MM.1S (cell line): Measurements from ENCODE around the gene FAM240A.

Experiments
- DNase-seq: peaks from one replicate; pipeline ENCODE4 v3.0.0-alpha.2; 2015
- H2AFZ ChIP-seq: fragments of 300-600 bp; sonication (generic); 2 replicates; pipeline ENCODE4 v1.6.0; 2016; ENCODE audit warnings: antibody characterized with exemption, low read length
- H3F3A ChIP-seq: fragments of 300-600 bp; sonication (generic); 2 replicates; pipeline ENCODE4 v1.6.1; 2016; ENCODE audit warnings: mild to moderate bottlenecking, antibody characterized with exemption, low read length, moderate library complexity, mixed read lengths; ENCODE audit not compliant: insufficient read depth
- H3K27ac ChIP-seq: fragments of 300-600 bp; sonication (generic); 2 replicates; pipeline ENCODE4 v1.5.1; 2016; ENCODE audit warnings: mild to moderate bottlenecking, low read length
- H3K27me3 ChIP-seq: fragments of 300-600 bp; sonication (generic); replicated peaks from 2 replicates; pipeline ENCODE4 v1.6.0; 2016; ENCODE audit warnings: low read length; ENCODE audit not compliant: insufficient read depth
- H3K36me3 ChIP-seq: fragments of 300-600 bp; sonication (generic); replicated peaks from 2 replicates; pipeline ENCODE4 v1.6.1; 2016; ENCODE audit warnings: mild to moderate bottlenecking, low read length, mixed read lengths; ENCODE audit not compliant: insufficient read depth
- H3K4me1 ChIP-seq: fragments of 300-600 bp; sonication (generic); 2 replicates; pipeline ENCODE4 v1.6.1; 2016; ENCODE audit warnings: low read length, mixed read lengths
- H3K4me2 ChIP-seq: fragments of 300-600 bp; sonication (generic); 2 replicates; pipeline ENCODE4 v1.6.0; 2016; ENCODE audit warnings: low read depth, low read length
- H3K4me3 ChIP-seq: fragments of 300-600 bp; sonication (generic); 2 replicates; pipeline ENCODE4 v1.5.1; 2016; ENCODE audit warnings: low read length, mixed read lengths
- H3K79me2 ChIP-seq: fragments of 300-600 bp; sonication (generic); 2 replicates; pipeline ENCODE4 v1.6.1; 2016; ENCODE audit warnings: mixed run types, low read length, mixed read lengths
- H3K9ac ChIP-seq: fragments of 300-600 bp; sonication (generic); 2 replicates; pipeline ENCODE4 v1.6.1; 2016; ENCODE audit warnings: low read length, mixed read lengths
- H3K9me2 ChIP-seq: fragments of 300-600 bp; sonication (generic); replicated peaks from 2 replicates; pipeline ENCODE4 v1.6.1; 2016; ENCODE audit warnings: mild to moderate bottlenecking, low read length, mixed read lengths; ENCODE audit not compliant: insufficient read depth
- H3K9me3 ChIP-seq: fragments of 300-600 bp; sonication (generic); replicated peaks from 2 replicates; pipeline ENCODE4 v1.6.1; 2016; ENCODE audit warnings: mild to moderate bottlenecking, low read length, mixed read lengths; ENCODE audit not compliant: insufficient read depth
- H4K20me1 ChIP-seq: fragments of 300-600 bp; sonication (generic); 2 replicates; pipeline ENCODE4 v1.6.1; 2016; ENCODE audit warnings: mild to moderate bottlenecking, low read length, moderate library complexity, mixed read lengths; ENCODE audit not compliant: insufficient read depth
- CTCF ChIP-seq: fragments of 300-600 bp; sonication (generic); IDR thresholded peaks from 2 replicates; pipeline ENCODE4 v1.5.1; 2016; ENCODE audit warnings: antibody characterized with exemption, low read length, mixed read lengths
- EZH2 ChIP-seq: fragments of 300-600 bp; sonication (generic); optimal IDR thresholded peaks from 2 replicates; pipeline ENCODE3; 2017; ENCODE audit warnings: low read depth, mild to moderate bottlenecking, antibody characterized with exemption, low read length, mixed read lengths
- EZH2phosphoT487 ChIP-seq: fragments of 300-600 bp; sonication (generic); IDR thresholded peaks from 2 replicates; pipeline ENCODE4 v1.6.1; 2018; ENCODE audit warnings: antibody characterized with exemption, low read length

The FAM240A gene

GRCh38 chr3:46579756-46580286 lies 32.5 kb upstream of the FAM240A start:
- H3K27ac ChIP-seq = no peak overlapping the region
- no peak overlapping the region for H3K4me2 ChIP-seq
- H3K27me3 ChIP-seq = no peaks in the 10 kb centered on the region
- TF ChIP-seq EZH2 (no peak), EZH2phosphoT487 (no peak), CTCF (no peak)
- H4K20me1 ChIP-seq = no peaks in the 10 kb centered on the region
- no peak for DNase-seq
- H3K4me1 ChIP-seq = no peaks in the 10 kb centered on the region
- no peaks in the 10 kb centered on the region for H3F3A ChIP-seq
- no peaks in the 10 kb centered on the region for H3K79me2 ChIP-seq
- no peak overlapping the region for H3K4me3 ChIP-seq
- H2AFZ ChIP-seq = no peak overlapping the region
- H3K9me3 ChIP-seq = no peaks in the 10 kb centered on the region
- no peak overlapping the region for H3K9ac ChIP-seq
- no peaks in the 10 kb centered on the region for H3K9me2 ChIP-seq
- no peaks in the 10 kb centered on the region for H3K36me3 ChIP-seq

- H2AFZ ChIP-seq = no peak overlapping the region
- H3K4me3 ChIP-seq = no peak overlapping the region
- DNase-seq = no peak
- H3K4me2 ChIP-seq = no peak overlapping the region
- no peak overlapping the region for H3K9ac ChIP-seq
- H3K4me1 ChIP-seq = no peaks in the 10 kb centered on the region
- H3K9me3 ChIP-seq = no peaks in the 10 kb centered on the region
- no peaks in the 10 kb centered on the region for H3K79me2 ChIP-seq
- no peak for TF ChIP-seq CTCF
- TF ChIP-seq EZH2 = no peak
- TF ChIP-seq EZH2phosphoT487 = no peak
- H3F3A ChIP-seq = no peaks in the 10 kb centered on the region
- no peaks in the 10 kb centered on the region for H3K9me2 ChIP-seq
- no peaks in the 10 kb centered on the region for H3K36me3 ChIP-seq
- H3K27ac ChIP-seq = no peak overlapping the region
- no peaks in the 10 kb centered on the region for H4K20me1 ChIP-seq
- no peaks in the 10 kb centered on the region for H3K27me3 ChIP-seq
Measured at GRCh38 chr3:46580675-46581074, 31.6 kb upstream of the FAM240A start.

- Histone ChIP-seq H3K79me2 (no peaks in the 10 kb centered on the region), H3K36me3 (no peaks in the 10 kb centered on the region), H3K4me2 (no peak overlapping the region), H3K4me3 (no peak overlapping the region), H4K20me1 (no peaks in the 10 kb centered on the region), H3K9me3 (no peaks in the 10 kb centered on the region), H3K4me1 (no peaks in the 10 kb centered on the region), H3F3A (no peaks in the 10 kb centered on the region), H3K9me2 (no peaks in the 10 kb centered on the region), H3K9ac (no peak overlapping the region), H2AFZ (no peak overlapping the region), H3K27ac (no peak overlapping the region), H3K27me3 (no peaks in the 10 kb centered on the region)
- DNase-seq = no peak
- TF ChIP-seq EZH2phosphoT487 (no peak), EZH2 (no peak), CTCF (no peak)
Measured at GRCh38 chr3:46584598-46585467, 27.5 kb upstream of the FAM240A start.
